ENCODE measurements around the gene RMDN2. TPM values are rescaled to one million over a fixed set of nuclear protein-coding genes. Genes with fewer than 3 reads are reported as not detected.

Gene RMDN2
- total and polyA plus RNA-seq, 11 donors: 2.7 to 7.2 (median 5.7) TPM

GRCh38 chr2:38039121-38039910 is 114.2 kb downstream of the RMDN2 start:
- DNase-seq (no peak), ATAC-seq (peak in 2 of 4 donors; percentile 27 to 45)
- no peak overlapping the region for H3K4me3 ChIP-seq
- no peak overlapping the region for H3K27ac ChIP-seq
- H3K4me1 ChIP-seq: peaks cover 0 to 13% (median 0%) of the 10 kb centered on the region in 12 donors
- 75 to 85% (median 80%) methylated on average over 9 of the region's 9 CpGs for WGBS, 4 donors
- H3K27me3 ChIP-seq: peaks cover 0 to 36% (median 5%) of the 10 kb centered on the region in 9 donors
- intact Hi-C loops (cut with DNase I): no loop called here
- TF ChIP-seq POLR2A (IDR thresholded peaks at IDR 0.05): no peak
- TF ChIP-seq CTCF (IDR thresholded peaks at IDR 0.05): no peak
- H3K9me3 ChIP-seq: peaks cover 0 to 8% (median 0%) of the 10 kb centered on the region in 12 donors
- no peaks in the 10 kb centered on the region for H3K36me3 ChIP-seq

- intact Hi-C loops (cut with DNase I): no loop called here
Observed at GRCh38 chr2:38045811-38046210, 120.7 kb downstream of the RMDN2 start.

GRCh38 chr2:38056216-38056615 is 131.1 kb downstream of the RMDN2 start:
- 68 to 73% (median 71%) methylated on average over 3 of the region's 3 CpGs for WGBS, 4 donors
- DNase-seq (no peak), ATAC-seq (no peak)
- intact Hi-C loops (cut with DNase I): no loop called here
- Histone ChIP-seq H3K27ac (no peak overlapping the region), H3K36me3 (no peaks in the 10 kb centered on the region), H3K27me3 (no peaks in the 10 kb centered on the region), H3K9me3 (no peaks in the 10 kb centered on the region), H3K4me1 (peaks cover 0 to 7% (median 0%) of the 10 kb centered on the region in 12 donors), H3K4me3 (no peak overlapping the region)
- no peak for TF ChIP-seq CTCF (IDR thresholded peaks at IDR 0.05)
- TF ChIP-seq POLR2A (IDR thresholded peaks at IDR 0.05): no peak

More at GRCh38 chr2:38045811-38046210, 120.7 kb downstream of the RMDN2 start:
- Histone ChIP-seq H3K27ac (no peak overlapping the region), H3K36me3 (no peaks in the 10 kb centered on the region), H3K27me3 (no peaks in the 10 kb centered on the region), H3K9me3 (peaks cover 0 to 8% (median 0%) of the 10 kb centered on the region in 12 donors), H3K4me1 (no peaks in the 10 kb centered on the region), H3K4me3 (no peak overlapping the region)
- DNase-seq (no peak), ATAC-seq (no peak)
- no peak for TF ChIP-seq POLR2A (IDR thresholded peaks at IDR 0.05)
- 88 to 92% (median 88%) methylated on average over 4 of the region's 4 CpGs for WGBS, 4 donors

DNA sequence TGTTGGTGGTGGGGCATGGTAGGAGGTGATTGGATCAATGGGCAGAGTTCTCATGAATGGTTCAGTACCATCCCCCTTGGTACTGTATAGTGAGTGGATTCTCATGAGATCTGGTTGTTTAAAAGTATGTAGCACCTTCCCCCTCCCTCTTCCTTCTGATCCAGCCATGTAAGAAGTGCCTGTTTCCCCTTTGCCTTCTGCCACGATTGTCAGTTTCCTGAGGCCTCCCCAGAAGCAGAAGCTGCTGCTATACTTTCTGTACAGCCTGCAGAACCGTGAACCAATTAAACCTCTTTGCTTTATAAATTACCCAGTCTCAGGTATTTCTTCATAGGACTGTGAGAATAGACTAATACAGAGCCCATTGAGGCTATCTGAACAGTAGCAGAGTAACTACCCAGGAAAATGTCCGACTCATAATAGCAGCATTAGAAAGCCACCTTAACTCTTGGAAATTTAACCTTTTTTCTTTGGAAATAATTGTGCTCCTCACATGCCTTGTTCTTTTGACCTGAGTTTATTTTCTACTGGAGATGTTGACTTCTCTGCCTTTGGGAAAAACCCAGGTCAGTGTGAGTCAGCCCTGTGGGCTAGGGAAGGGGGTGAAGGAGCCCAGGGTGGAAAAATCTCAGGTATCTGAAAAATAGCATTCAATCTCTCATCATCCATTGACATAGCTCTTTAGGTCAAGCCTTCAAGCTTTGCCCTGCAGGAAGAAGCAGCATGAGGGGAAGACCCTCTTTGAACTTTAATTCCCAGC is 132.7 kb downstream of the RMDN2 start:
- no peaks in the 10 kb centered on the region for H3K36me3 ChIP-seq

More for the DNA sequence above, 132.7 kb downstream of the RMDN2 start:
- DNase-seq (no peak), ATAC-seq (no peak)
- H3K27me3 ChIP-seq: no peaks in the 10 kb centered on the region
- H3K4me3 ChIP-seq: no peak overlapping the region
- 63 to 73% (median 69%) methylated on average over 3 of the region's 3 CpGs for WGBS, 4 donors
- TF ChIP-seq CTCF (IDR thresholded peaks at IDR 0.05) (no peak), POLR2A (IDR thresholded peaks at IDR 0.05) (no peak)
- intact Hi-C loops (cut with DNase I): no loop called here
- no peaks in the 10 kb centered on the region for H3K9me3 ChIP-seq
- H3K27ac ChIP-seq: no peak overlapping the region
- H3K4me1 ChIP-seq: peaks cover 0 to 7% (median 0%) of the 10 kb centered on the region in 12 donors
